Mesodermal cell (in vitro differentiated cells): ENCODE data around the gene TLE3.

ENCODE experiments used
- H3K27ac ChIP-seq: 2 replicates; pipeline ENCODE4 v1.7.0; 2013; ENCODE audit warnings: mild to moderate bottlenecking, low read depth, low read length, moderate library complexity; ENCODE audit not compliant: severe bottlenecking
- H3K36me3 ChIP-seq: 2 replicates; pipeline ENCODE4 v1.7.1; 2013; ENCODE audit warnings: mild to moderate bottlenecking, low read length, moderate library complexity; ENCODE audit not compliant: control insufficient read depth, insufficient read depth
- H3K4me1 ChIP-seq: one replicate; pipeline ENCODE4 v1.7.1; 2013; ENCODE audit warnings: mild to moderate bottlenecking, low read length; ENCODE audit not compliant: insufficient read depth, control insufficient read depth, poor library complexity, severe bottlenecking
- H3K4me3 ChIP-seq: 2 replicates; pipeline ENCODE4 v1.7.0; 2013; ENCODE audit warnings: low read length, control low read depth, mild to moderate bottlenecking; ENCODE audit not compliant: insufficient read depth, poor library complexity, severe bottlenecking; ENCODE audit errors: extremely low read depth
- H3K9me3 ChIP-seq: 2 replicates; pipeline ENCODE4 v1.7.1; 2013; ENCODE audit warnings: mild to moderate bottlenecking, low read length, moderate library complexity; ENCODE audit not compliant: control insufficient read depth
- WGBS, 2 experiments: methylation state at CpG; one replicate each; pipeline ENCODE4 v1.1.5; 2013; ENCODE audit warnings: missing lambda C conversion rate in 2 of 2; ENCODE audit not compliant: insufficient coverage in 2 of 2; 5-methylcytosine and 5-hydroxymethylcytosine counted together

Gene TLE3

GRCh38 chr15:69998541-69999391 is 99.0 kb downstream of the TLE3 start:
- Histone ChIP-seq H3K27ac (no peak overlapping the region), H3K36me3 (no peaks in the 10 kb centered on the region), H3K9me3 (peaks cover 8% of the 10 kb centered on the region), H3K4me1 (no peaks in the 10 kb centered on the region), H3K4me3 (no peak overlapping the region)
- WGBS, 2 experiments, result 82 to 88% methylated on average over 13 to 14 of the region's 15 CpGs

GRCh38 chr15:69997813-69998212 is 99.9 kb downstream of the TLE3 start:
- H3K27ac ChIP-seq, result no peak overlapping the region
- H3K4me1 ChIP-seq, result no peaks in the 10 kb centered on the region
- WGBS, 2 experiments, result 95 to 100% methylated on average over 2 of the region's 2 CpGs
- no peaks in the 10 kb centered on the region for H3K36me3 ChIP-seq
- no peak overlapping the region for H3K4me3 ChIP-seq
- peaks cover 5% of the 10 kb centered on the region for H3K9me3 ChIP-seq
